ENCODE data around the gene SIPA1L3.

The SIPA1L3 gene

DNA sequence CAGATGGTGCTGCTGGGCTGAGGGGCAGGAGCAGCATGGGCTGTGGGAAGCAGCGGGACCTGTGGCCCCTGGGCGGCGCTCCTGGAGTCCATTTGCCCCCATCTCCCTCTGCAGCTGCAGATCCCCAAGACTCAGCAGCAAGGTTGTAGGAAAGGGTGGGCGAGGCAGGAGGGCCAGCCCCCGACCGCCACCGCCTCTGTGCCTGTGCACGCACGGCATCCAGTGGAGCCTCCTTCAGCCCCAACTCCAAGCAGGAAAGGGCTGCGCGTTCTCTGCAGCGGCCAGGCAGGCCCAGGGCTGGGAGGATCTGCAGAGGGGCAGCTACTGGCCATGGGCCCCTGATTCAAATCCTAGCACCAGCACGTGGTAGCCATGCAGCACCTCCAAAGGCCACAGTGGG is 296.2 kb downstream of the SIPA1L3 start:
- no peak for TF ChIP-seq CTCF (IDR thresholded peaks at IDR 0.05)
- H3K4me3 ChIP-seq (ENCODE audit: low read depth in 1 of 2, low read length in 1 of 2) = no peak overlapping the region
- no peaks in the 10 kb centered on the region for H3K9me3 ChIP-seq
- H3K4me1 ChIP-seq (ENCODE audit: control insufficient read depth in 1 of 2, insufficient read depth in 1 of 2, low read depth in 1 of 2, low read length in 1 of 2) = no peaks in the 10 kb centered on the region
- H3K27me3 ChIP-seq = peaks cover under 1% of the 10 kb centered on the region
- H3K27ac ChIP-seq = no peak overlapping the region
- H3K36me3 ChIP-seq = peaks cover 64% of the 10 kb centered on the region

- Histone ChIP-seq H3K4me1 (ENCODE audit: control insufficient read depth in 1 of 2, insufficient read depth in 1 of 2, low read depth in 1 of 2, low read length in 1 of 2) (no peaks in the 10 kb centered on the region), H3K27me3 (peaks cover 10% of the 10 kb centered on the region), H3K4me3 (ENCODE audit: low read depth in 1 of 2, low read length in 1 of 2) (no peak overlapping the region), H3K36me3 (peaks cover 55% of the 10 kb centered on the region), H3K9me3 (no peaks in the 10 kb centered on the region), H3K27ac (no peak overlapping the region)
- TF ChIP-seq CTCF (IDR thresholded peaks at IDR 0.05) = no peak
These were observed 297.1 kb downstream of the SIPA1L3 start for GRCh38 chr19:38204096-38204495.

- Histone ChIP-seq H3K4me3 (ENCODE audit: low read depth in 1 of 2, low read length in 1 of 2) (no peak overlapping the region), H3K9me3 (no peaks in the 10 kb centered on the region), H3K27me3 (peaks cover 16% of the 10 kb centered on the region), H3K27ac (no peak overlapping the region), H3K36me3 (peaks cover 51% of the 10 kb centered on the region), H3K4me1 (ENCODE audit: control insufficient read depth in 1 of 2, insufficient read depth in 1 of 2, low read depth in 1 of 2, low read length in 1 of 2) (no peaks in the 10 kb centered on the region)
- TF ChIP-seq CTCF (IDR thresholded peaks at IDR 0.05) = no peak
These were observed 297.7 kb downstream of the SIPA1L3 start for GRCh38 chr19:38204728-38205127.

GRCh38 chr19:38206006-38206745 is 299.2 kb downstream of the SIPA1L3 start:
- H3K4me3 ChIP-seq (ENCODE audit: low read depth in 1 of 2, low read length in 1 of 2) = no peak overlapping the region
- peaks cover 31% of the 10 kb centered on the region for H3K27me3 ChIP-seq

DNA sequence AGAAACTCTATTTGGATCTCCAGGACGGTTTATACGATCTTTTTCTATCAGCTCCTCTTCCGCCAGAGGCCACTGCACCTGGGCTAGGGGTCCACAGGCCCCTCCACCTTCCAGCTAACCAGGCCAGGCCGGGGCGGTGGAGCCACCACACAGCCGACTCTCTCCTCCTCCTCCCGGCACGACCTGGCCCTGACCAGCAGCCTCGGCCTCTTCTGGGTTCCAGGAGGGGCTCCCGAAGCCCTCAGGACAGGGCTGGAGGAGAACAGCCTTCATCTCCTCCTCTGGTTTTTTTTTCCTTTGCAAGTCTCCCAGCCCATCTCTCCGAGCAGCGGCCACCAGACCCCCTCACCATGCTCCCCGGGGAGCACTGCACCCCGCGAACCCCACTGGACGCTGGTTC is 299.9 kb downstream of the SIPA1L3 start:
- H3K4me3 ChIP-seq (ENCODE audit: low read depth in 1 of 2, low read length in 1 of 2) = no peak overlapping the region
- TF ChIP-seq CTCF (IDR thresholded peaks at IDR 0.05) = no peak
- H3K4me1 ChIP-seq (ENCODE audit: control insufficient read depth in 1 of 2, insufficient read depth in 1 of 2, low read depth in 1 of 2, low read length in 1 of 2) = no peaks in the 10 kb centered on the region
- H3K36me3 ChIP-seq = peaks cover 41% of the 10 kb centered on the region
- H3K27me3 ChIP-seq = peaks cover 38% of the 10 kb centered on the region
- H3K27ac ChIP-seq = no peak overlapping the region
- no peaks in the 10 kb centered on the region for H3K9me3 ChIP-seq

More at GRCh38 chr19:38206006-38206745, 299.2 kb downstream of the SIPA1L3 start:
- Histone ChIP-seq H3K27ac (no peak overlapping the region), H3K36me3 (peaks cover 48% of the 10 kb centered on the region), H3K4me1 (ENCODE audit: control insufficient read depth in 1 of 2, insufficient read depth in 1 of 2, low read depth in 1 of 2, low read length in 1 of 2) (no peaks in the 10 kb centered on the region), H3K9me3 (no peaks in the 10 kb centered on the region)
- TF ChIP-seq CTCF (IDR thresholded peaks at IDR 0.05) = no peak
